Kidney (tissue), 14 donors: ENCODE measurements around the gene ERAL1. TPM values are rescaled to one million over a fixed set of nuclear protein-coding genes. Genes with fewer than 3 reads are reported as not detected.

Experiments used
- DNase-seq, 5 donors: peaks; one replicate each; pipeline ENCODE4 v3.0.0-alpha.2; 2013 to 2020
- FAIRE-seq: peaks from 2 replicates; lab custom pipeline; 2012; peaks lifted over from hg19 to GRCh38; lab: Jason Lieb, UNC
- H3K27ac ChIP-seq, 2 donors: one replicate each; pipeline ENCODE4 v1.7.0; 2013; ENCODE audit warnings: low read depth in 2 of 2, low read length in 2 of 2, inconsistent platforms in 1 of 2
- H3K27me3 ChIP-seq: one replicate; pipeline ENCODE4 v1.7.1; 2013; ENCODE audit warnings: low read length, inconsistent platforms; ENCODE audit not compliant: control insufficient read depth, insufficient read depth
- H3K36me3 ChIP-seq, 3 donors: one replicate each; pipeline versions ENCODE4 v1.7.0 to v1.7.1; 2013; ENCODE audit warnings: low read length in 3 of 3, control low read depth in 1 of 3, inconsistent platforms in 1 of 3; ENCODE audit not compliant: insufficient read depth in 3 of 3, control insufficient read depth in 2 of 3
- H3K4me1 ChIP-seq, 3 donors: one replicate each; pipeline versions ENCODE4 v1.7.0 to v1.7.1; 2013; ENCODE audit warnings: low read length in 3 of 3, inconsistent platforms in 1 of 3, low read depth in 1 of 3; ENCODE audit not compliant: control insufficient read depth in 2 of 3, insufficient read depth in 2 of 3
- H3K4me3 ChIP-seq, 3 donors: one replicate each; pipeline versions ENCODE4 v1.7.0 to v1.8.1; 2013; ENCODE audit warnings: low read length in 3 of 3, control low read depth in 1 of 3, inconsistent platforms in 1 of 3
- H3K9ac ChIP-seq, 3 donors: one replicate each; pipeline versions ENCODE4 v1.7.0 to v1.7.1; 2013; ENCODE audit warnings: low read length in 3 of 3, control low read depth in 1 of 3, inconsistent platforms in 1 of 3
- H3K9me3 ChIP-seq, 3 donors: one replicate each; pipeline versions ENCODE4 v1.7.0 to v1.7.1; 2013; ENCODE audit warnings: low read length in 3 of 3, control low read depth in 1 of 3, inconsistent platforms in 1 of 3; ENCODE audit not compliant: control insufficient read depth in 2 of 3, insufficient read depth in 1 of 3
- intact Hi-C: fragments of 100-400 bp; cut with DNase I; formaldehyde crosslinking; loops from one replicate; pipeline ENCODE4 v1.11.1; 2022
- polyA plus RNA-seq: library from polyadenylated mRNA; stranded (reverse); fragments of 350-450 nt; fragmentation: Illumina TruSeq; extraction: RNeasy Lipid Tissue Mini Kit (QIAGEN cat#74804); gene quantifications from one replicate; pipeline ENCODE4 v1.2.3, GENCODE V29; 2014; ENCODE audit warnings: low read depth, low replicate concordance; ENCODE audit not compliant: insufficient read depth
- total RNA-seq: library from RNA; stranded (reverse); fragmentation: NEBNext Ultra II Directional; extraction: Animal tissue kit (Norgen Biotek cat#: 25700); gene quantifications from one replicate; pipeline ENCODE4 v1.2.1, GENCODE V29; 2021
- TF ChIP-seq, protein P1 (sequence below): IDR thresholded peaks from 3 replicates; pipeline ENCODE4 v1.5.1; 2012; ENCODE audit warnings: mild to moderate bottlenecking, moderate library complexity, borderline replicate concordance; ENCODE audit not compliant: insufficient read depth; ENCODE audit errors: extremely low read depth
- donor health status: control.
- donor health status: control.
- donor health status: control.
- donor health status: control.
- donor health status: control.
- donor health status: DM: yes; HTN: yes; CAD: no.
- donor health status: Normal renal cell carcinoma (clear cell type).

The ERAL1 gene
- total and polyA plus RNA-seq, 2 donors from 2014 or later: 29.5 to 71.6 TPM

GRCh38 chr17:28904800-28905199 lies 50.0 kb downstream of the ERAL1 start:
- TF ChIP-seq, protein P1, sequence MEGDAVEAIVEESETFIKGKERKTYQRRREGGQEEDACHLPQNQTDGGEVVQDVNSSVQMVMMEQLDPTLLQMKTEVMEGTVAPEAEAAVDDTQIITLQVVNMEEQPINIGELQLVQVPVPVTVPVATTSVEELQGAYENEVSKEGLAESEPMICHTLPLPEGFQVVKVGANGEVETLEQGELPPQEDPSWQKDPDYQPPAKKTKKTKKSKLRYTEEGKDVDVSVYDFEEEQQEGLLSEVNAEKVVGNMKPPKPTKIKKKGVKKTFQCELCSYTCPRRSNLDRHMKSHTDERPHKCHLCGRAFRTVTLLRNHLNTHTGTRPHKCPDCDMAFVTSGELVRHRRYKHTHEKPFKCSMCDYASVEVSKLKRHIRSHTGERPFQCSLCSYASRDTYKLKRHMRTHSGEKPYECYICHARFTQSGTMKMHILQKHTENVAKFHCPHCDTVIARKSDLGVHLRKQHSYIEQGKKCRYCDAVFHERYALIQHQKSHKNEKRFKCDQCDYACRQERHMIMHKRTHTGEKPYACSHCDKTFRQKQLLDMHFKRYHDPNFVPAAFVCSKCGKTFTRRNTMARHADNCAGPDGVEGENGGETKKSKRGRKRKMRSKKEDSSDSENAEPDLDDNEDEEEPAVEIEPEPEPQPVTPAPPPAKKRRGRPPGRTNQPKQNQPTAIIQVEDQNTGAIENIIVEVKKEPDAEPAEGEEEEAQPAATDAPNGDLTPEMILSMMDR: no peak
- H3K4me1 ChIP-seq: peaks cover 0 to 17% (median 3%) of the 10 kb centered on the region in 3 donors
- no peak for FAIRE-seq
- H3K27me3 ChIP-seq: no peaks in the 10 kb centered on the region
- H3K4me3 ChIP-seq: no peak overlapping the region
- no peak overlapping the region for H3K27ac ChIP-seq
- DNase-seq: no peak
- H3K9ac ChIP-seq: no peak overlapping the region
- intact Hi-C loops: no loop called here
- H3K36me3 ChIP-seq: peaks cover 11 to 37% (median 24%) of the 10 kb centered on the region in 3 donors
- H3K9me3 ChIP-seq: no peaks in the 10 kb centered on the region

- peaks cover 0 to 17% (median 3%) of the 10 kb centered on the region in 3 donors for H3K4me1 ChIP-seq
- TF ChIP-seq, protein P1: no peak
- FAIRE-seq (no peak), DNase-seq (no peak)
- H3K4me3 ChIP-seq: no peak overlapping the region
- intact Hi-C loops: no loop called here
- peaks cover 16 to 52% (median 38%) of the 10 kb centered on the region in 3 donors for H3K36me3 ChIP-seq
- no peaks in the 10 kb centered on the region for H3K27me3 ChIP-seq
- no peak overlapping the region for H3K9ac ChIP-seq
- H3K9me3 ChIP-seq: no peaks in the 10 kb centered on the region
- no peak overlapping the region for H3K27ac ChIP-seq
These were observed 51.5 kb downstream of the ERAL1 start for GRCh38 chr17:28906276-28906675.

DNA sequence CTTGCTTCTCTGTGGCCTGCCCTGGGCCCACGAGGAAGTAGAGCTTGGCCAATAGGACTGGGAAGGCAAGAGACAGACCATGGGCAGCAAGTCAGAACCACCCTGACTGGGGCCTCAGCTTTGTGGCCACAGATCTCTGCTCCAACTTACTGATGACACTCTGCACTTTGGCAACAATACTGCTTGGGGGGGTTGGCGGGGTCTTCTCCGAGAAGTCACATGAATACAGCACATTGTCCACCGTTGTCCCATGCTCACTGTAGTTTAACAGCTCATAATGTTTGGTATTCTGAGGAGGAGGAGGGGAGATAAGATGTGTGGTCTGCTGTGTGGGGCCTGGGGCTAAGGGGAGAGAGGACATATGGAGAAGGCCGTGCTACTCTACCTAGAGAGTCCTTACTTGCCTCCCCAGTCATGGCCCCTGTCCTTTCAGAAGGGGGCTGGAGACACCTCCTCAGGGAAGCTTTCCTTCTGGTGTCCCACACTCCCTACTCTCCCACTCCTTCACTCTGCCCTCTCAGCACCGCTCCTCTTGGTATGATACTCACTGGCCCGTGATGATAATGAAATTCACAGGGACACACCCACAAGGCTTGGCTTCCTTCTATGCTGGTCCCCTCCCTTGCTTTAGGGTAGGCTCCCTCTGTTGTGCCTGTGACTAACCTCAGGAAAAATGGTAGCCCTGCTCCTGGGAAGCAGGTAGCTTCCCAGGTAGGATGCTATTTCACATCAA lies 52.1 kb downstream of the ERAL1 start:
- TF ChIP-seq, protein P1: no peak
- Histone ChIP-seq H3K9me3 (no peaks in the 10 kb centered on the region), H3K36me3 (peaks cover 16 to 57% (median 42%) of the 10 kb centered on the region in 3 donors), H3K4me1 (peaks cover 0 to 13% (median 3%) of the 10 kb centered on the region in 3 donors), H3K27ac (no peak overlapping the region), H3K9ac (no peak overlapping the region), H3K27me3 (no peaks in the 10 kb centered on the region), H3K4me3 (no peak overlapping the region)
- intact Hi-C loops: no loop called here
- DNase-seq: no peak
- no peak for FAIRE-seq
